ENCODE data around the gene TRPM1.

DNA sequence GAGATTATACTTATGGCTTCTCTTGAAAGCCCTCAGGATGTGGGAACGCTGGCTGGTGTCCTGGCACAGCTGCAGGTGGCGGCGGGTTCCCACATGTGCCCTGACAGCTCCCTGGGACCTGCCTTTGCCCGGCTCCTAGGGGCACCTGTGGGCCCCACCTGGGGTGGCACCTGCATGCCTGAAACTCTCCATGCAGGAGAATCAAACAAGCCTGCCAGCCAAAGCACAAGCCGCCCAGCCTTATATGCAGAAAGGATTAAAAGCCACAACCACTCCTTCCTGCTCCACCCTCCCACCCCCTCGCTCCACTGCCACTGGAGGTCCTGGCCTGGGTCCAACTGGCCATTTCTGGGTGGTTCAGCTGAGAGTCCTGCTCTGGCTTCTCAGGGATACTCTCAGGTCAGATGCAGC is 18.1 kb downstream of the TRPM1 start:
- TF ChIP-seq CTCF (IDR thresholded peaks at IDR 0.05) (no peak), POLR2A (IDR thresholded peaks at IDR 0.05) (no peak), POLR2AphosphoS5 (IDR thresholded peaks at IDR 0.05) (no peak)
